ENCODE measurements around the gene PPP1R27.

The PPP1R27 gene

GRCh38 chr17:81828656-81829055 lies 6.2 kb downstream of the PPP1R27 start:
- TF ChIP-seq, protein P1, sequence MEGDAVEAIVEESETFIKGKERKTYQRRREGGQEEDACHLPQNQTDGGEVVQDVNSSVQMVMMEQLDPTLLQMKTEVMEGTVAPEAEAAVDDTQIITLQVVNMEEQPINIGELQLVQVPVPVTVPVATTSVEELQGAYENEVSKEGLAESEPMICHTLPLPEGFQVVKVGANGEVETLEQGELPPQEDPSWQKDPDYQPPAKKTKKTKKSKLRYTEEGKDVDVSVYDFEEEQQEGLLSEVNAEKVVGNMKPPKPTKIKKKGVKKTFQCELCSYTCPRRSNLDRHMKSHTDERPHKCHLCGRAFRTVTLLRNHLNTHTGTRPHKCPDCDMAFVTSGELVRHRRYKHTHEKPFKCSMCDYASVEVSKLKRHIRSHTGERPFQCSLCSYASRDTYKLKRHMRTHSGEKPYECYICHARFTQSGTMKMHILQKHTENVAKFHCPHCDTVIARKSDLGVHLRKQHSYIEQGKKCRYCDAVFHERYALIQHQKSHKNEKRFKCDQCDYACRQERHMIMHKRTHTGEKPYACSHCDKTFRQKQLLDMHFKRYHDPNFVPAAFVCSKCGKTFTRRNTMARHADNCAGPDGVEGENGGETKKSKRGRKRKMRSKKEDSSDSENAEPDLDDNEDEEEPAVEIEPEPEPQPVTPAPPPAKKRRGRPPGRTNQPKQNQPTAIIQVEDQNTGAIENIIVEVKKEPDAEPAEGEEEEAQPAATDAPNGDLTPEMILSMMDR (conservative IDR thresholded peaks at IDR 0.05; ENCODE audit: control insufficient read depth, insufficient read depth, low read depth, low read length): no peak
- H3K4me3 ChIP-seq (ENCODE audit: control insufficient read depth, low read depth, low read length): no peak overlapping the region
- no peak for DNase-seq (ENCODE audit: low read depth)

DNA sequence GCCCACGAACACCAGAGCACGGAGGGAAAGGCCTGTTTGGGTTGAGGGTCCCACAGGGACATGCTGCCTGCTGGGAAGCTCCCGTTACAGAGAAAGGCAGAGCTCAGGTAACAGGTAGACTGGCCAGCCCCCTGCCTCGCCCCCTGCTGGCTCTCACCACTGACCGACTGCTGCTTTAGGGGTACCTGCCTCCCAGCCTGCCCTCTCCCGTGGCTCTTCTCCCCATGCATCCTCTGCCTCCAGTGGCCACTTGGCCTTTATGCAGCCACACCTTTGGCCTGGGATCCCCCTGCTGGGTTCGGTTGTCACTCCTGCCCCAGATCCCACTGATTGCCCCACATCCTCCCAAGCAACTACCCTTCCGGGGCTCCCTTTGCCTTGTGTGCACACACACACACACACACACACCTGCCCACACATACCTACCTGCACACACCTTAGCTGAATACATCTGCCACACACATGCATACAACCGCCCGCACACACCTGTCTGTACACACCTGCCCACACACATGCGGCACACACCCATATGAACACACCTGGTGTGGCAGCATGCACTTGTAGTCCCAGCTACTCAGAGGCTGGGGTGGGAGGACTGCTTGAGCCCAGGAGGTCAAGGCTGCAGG lies 8.9 kb downstream of the PPP1R27 start:
- DNase-seq (ENCODE audit: low read depth): no peak
- H3K4me3 ChIP-seq (ENCODE audit: control insufficient read depth, low read depth, low read length): no peak overlapping the region
- TF ChIP-seq, protein P1 (conservative IDR thresholded peaks at IDR 0.05; ENCODE audit: control insufficient read depth, insufficient read depth, low read depth, low read length): no peak

DNA sequence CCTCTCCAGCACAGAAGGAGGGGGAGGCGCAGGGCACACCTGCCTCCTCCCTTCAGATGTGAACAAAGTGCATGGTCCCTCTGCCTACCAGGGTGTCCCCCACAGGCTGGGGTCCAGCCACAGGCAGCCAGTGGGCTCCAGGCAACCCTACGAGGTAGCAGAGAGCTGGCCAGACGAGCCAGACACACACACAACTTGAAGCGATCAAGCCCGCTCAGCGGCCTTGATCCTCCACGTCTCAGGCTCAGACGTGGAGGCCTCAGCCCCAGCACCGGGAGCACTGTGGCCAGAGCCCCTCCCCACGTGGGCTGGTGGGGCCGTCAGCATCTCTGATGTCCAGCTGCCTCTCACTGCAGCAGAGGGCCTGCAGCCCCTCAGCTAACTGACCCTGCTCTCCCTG lies 10.3 kb downstream of the PPP1R27 start:
- TF ChIP-seq, protein P1 (conservative IDR thresholded peaks at IDR 0.05; ENCODE audit: control insufficient read depth, insufficient read depth, low read depth, low read length): no peak
- no peak overlapping the region for H3K4me3 ChIP-seq (ENCODE audit: control insufficient read depth, low read depth, low read length)
- no peak for DNase-seq (ENCODE audit: low read depth)

GRCh38 chr17:81823820-81824550 lies 10.9 kb downstream of the PPP1R27 start:
- DNase-seq (ENCODE audit: low read depth): no peak
- TF ChIP-seq, protein P1 (conservative IDR thresholded peaks at IDR 0.05; ENCODE audit: control insufficient read depth, insufficient read depth, low read depth, low read length): no peak
- H3K4me3 ChIP-seq (ENCODE audit: control insufficient read depth, low read depth, low read length): no peak overlapping the region

GRCh38 chr17:81822996-81823819 lies 11.6 kb downstream of the PPP1R27 start:
- no peak overlapping the region for H3K4me3 ChIP-seq (ENCODE audit: control insufficient read depth, low read depth, low read length)
- TF ChIP-seq, protein P1 (conservative IDR thresholded peaks at IDR 0.05; ENCODE audit: control insufficient read depth, insufficient read depth, low read depth, low read length): no peak
- no peak for DNase-seq (ENCODE audit: low read depth)

DNA sequence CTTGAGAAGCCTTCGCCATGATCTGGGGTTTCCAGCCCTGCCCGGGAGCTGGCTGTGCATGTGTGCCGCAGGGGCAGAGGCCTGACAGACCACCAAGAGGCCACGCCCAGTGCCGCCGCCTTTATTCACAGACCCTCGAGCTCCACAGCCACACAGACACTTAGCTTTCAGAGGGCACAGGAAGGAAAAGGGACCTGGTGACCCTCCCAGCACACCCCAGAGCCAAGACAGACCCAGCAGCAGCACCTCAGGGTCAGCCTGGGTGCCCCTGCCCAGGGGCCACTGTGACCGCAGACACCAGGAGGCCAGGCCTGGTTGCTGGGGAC lies 12.6 kb downstream of the PPP1R27 start:
- TF ChIP-seq, protein P1 (conservative IDR thresholded peaks at IDR 0.05; ENCODE audit: control insufficient read depth, insufficient read depth, low read depth, low read length): no peak
- no peak for DNase-seq (ENCODE audit: low read depth)
- no peak overlapping the region for H3K4me3 ChIP-seq (ENCODE audit: control insufficient read depth, low read depth, low read length)

Data from fibroblast of mammary gland (primary cell).